Upper lobe of right lung (tissue), 1 donor: ENCODE results near the gene ZNF181. TPM values are rescaled to one million over a fixed set of nuclear protein-coding genes. Genes with fewer than 3 reads are reported as not detected.

ENCODE experiments used
- ATAC-seq: fragments of 200-7000 bp; cut with Tn5 transposase; one replicate; pipeline ENCODE4 v1.9.1; 2020; ENCODE audit warnings: mild to moderate bottlenecking, moderate library complexity
- DNase-seq: peaks from one replicate; pipeline ENCODE4 v3.0.0-alpha.2; 2020
- H3K27ac ChIP-seq: fragments of 200-600 bp; one replicate; pipeline ENCODE4 v1.8.0; 2022
- H3K27me3 ChIP-seq: fragments of 200-600 bp; one replicate; pipeline ENCODE4 v1.8.0; 2022; ENCODE audit warnings: mild to moderate bottlenecking
- H3K36me3 ChIP-seq: fragments of 200-600 bp; one replicate; pipeline ENCODE4 v1.8.0; 2022
- H3K4me1 ChIP-seq: fragments of 200-600 bp; one replicate; pipeline ENCODE4 v1.8.0; 2022
- H3K4me3 ChIP-seq: fragments of 200-600 bp; one replicate; pipeline ENCODE4 v1.8.0; 2022; ENCODE audit warnings: mild to moderate bottlenecking
- H3K9me3 ChIP-seq: fragments of 200-600 bp; one replicate; pipeline ENCODE4 v1.8.0; 2022
- intact Hi-C: fragments of 100-400 bp; cut with DNase I; formaldehyde crosslinking; loops from one replicate; pipeline ENCODE4 v1.11.0; 2022
- total RNA-seq: library from RNA; stranded (reverse); fragmentation: NEBNext Ultra II Directional; extraction: Animal tissue kit (Norgen Biotek cat#: 25700); gene quantifications from one replicate; pipeline ENCODE4 v1.2.1, GENCODE V29; 2021
- TF ChIP-seq, protein P1 (sequence below): fragments of 200-600 bp; IDR thresholded peaks from one replicate; pipeline ENCODE4 v1.8.0; 2022; ENCODE audit warnings: antibody characterized with exemption
- donor health status: DM: no; HTN: yes; CAD: no; lungs with severe emphysema.

Gene ZNF181
- total RNA-seq, 1 donor from 2014 or later = 11.8 TPM

DNA sequence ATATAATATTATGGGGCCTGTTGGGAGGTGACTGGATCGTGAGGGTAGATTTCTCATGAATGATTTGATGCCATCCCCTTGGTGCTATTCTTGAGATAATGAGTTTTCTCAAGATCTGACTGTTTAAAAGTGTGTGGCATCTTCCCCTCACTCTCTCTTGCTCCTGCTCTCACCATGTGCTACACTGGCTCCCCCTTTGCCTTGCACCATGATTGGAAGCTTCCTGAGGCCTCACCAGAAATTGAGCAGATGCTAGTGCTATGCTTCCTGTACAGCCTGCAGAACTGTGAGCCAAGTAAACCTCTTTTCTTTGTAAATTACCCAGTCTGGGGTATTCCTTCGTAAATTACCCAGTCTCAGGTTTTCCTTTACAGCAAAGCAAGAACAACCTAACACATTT is 40.8 kb downstream of the ZNF181 start:
- Histone ChIP-seq H3K27me3 (no peaks in the 10 kb centered on the region), H3K36me3 (no peaks in the 10 kb centered on the region), H3K27ac (no peak overlapping the region), H3K4me1 (peaks cover 10% of the 10 kb centered on the region), H3K9me3 (no peaks in the 10 kb centered on the region), H3K4me3 (no peak overlapping the region)
- TF ChIP-seq, protein P1, sequence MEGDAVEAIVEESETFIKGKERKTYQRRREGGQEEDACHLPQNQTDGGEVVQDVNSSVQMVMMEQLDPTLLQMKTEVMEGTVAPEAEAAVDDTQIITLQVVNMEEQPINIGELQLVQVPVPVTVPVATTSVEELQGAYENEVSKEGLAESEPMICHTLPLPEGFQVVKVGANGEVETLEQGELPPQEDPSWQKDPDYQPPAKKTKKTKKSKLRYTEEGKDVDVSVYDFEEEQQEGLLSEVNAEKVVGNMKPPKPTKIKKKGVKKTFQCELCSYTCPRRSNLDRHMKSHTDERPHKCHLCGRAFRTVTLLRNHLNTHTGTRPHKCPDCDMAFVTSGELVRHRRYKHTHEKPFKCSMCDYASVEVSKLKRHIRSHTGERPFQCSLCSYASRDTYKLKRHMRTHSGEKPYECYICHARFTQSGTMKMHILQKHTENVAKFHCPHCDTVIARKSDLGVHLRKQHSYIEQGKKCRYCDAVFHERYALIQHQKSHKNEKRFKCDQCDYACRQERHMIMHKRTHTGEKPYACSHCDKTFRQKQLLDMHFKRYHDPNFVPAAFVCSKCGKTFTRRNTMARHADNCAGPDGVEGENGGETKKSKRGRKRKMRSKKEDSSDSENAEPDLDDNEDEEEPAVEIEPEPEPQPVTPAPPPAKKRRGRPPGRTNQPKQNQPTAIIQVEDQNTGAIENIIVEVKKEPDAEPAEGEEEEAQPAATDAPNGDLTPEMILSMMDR = no peak
- no peak for DNase-seq
- ATAC-seq = no peak
- intact Hi-C loops = no loop called here

DNA sequence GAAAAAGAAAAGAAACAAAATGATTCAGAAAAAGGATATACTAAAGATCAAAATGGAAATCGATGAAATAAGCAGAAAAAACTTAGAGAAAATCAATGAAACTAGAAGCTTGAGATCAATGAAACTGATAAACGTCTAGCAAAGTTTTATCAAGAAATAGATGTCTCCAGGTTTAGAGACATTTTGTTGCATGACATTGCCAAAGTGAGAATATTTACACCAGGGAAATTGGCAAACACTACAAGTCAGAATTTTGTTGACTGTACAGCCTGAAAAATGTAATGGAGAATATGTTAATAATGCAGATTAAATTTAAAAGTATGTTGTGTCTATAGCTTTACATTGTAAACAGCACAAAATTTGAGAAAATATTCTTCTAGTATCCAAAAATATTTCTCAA is 44.3 kb downstream of the ZNF181 start:
- no peaks in the 10 kb centered on the region for H3K9me3 ChIP-seq
- intact Hi-C loops = no loop called here
- no peak for ATAC-seq
- no peaks in the 10 kb centered on the region for H3K4me1 ChIP-seq
- no peak overlapping the region for H3K4me3 ChIP-seq
- no peak overlapping the region for H3K27ac ChIP-seq
- TF ChIP-seq, protein P1 = no peak
- DNase-seq = no peak
- H3K27me3 ChIP-seq = no peaks in the 10 kb centered on the region
- no peaks in the 10 kb centered on the region for H3K36me3 ChIP-seq

DNA sequence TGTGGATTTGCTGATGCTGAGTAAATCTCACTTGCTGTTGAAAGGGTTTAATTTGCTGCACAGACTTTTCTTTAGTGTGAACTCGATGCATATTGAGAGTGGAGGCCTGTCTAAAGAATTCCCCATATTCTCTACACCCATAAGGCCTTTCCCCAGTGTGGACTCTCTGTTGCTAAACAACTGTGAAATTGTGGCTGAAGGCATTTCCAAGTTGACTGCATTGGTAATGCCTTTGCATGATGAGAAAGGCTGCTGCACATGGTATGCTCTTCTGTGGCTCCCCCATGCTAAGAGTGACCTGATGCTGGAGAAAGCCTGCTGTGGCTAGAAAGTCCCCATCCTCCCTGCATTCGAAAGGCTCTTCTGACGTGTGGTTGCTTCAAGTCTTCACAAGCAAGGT is 45.6 kb downstream of the ZNF181 start:
- DNase-seq = no peak
- intact Hi-C loops = no loop called here
- H3K9me3 ChIP-seq = no peaks in the 10 kb centered on the region
- H3K4me3 ChIP-seq = no peak overlapping the region
- no peak overlapping the region for H3K27ac ChIP-seq
- TF ChIP-seq, protein P1 = no peak
- H3K4me1 ChIP-seq = no peaks in the 10 kb centered on the region
- no peak for ATAC-seq
- H3K27me3 ChIP-seq = no peaks in the 10 kb centered on the region
- no peaks in the 10 kb centered on the region for H3K36me3 ChIP-seq

- no peaks in the 10 kb centered on the region for H3K36me3 ChIP-seq
- H3K9me3 ChIP-seq = no peaks in the 10 kb centered on the region
- intact Hi-C loops = no loop called here
- TF ChIP-seq, protein P1 = no peak
- no peaks in the 10 kb centered on the region for H3K4me1 ChIP-seq
- no peak overlapping the region for H3K27ac ChIP-seq
- no peaks in the 10 kb centered on the region for H3K27me3 ChIP-seq
- no peak for ATAC-seq
- no peak overlapping the region for H3K4me3 ChIP-seq
- DNase-seq = no peak
Observed at GRCh38 chr19:34786236-34786635, 52.2 kb downstream of the ZNF181 start.

GRCh38 chr19:34787059-34787824 is 53.2 kb downstream of the ZNF181 start:
- no peak for DNase-seq
- TF ChIP-seq, protein P1 = no peak
- no peak overlapping the region for H3K27ac ChIP-seq
- H3K27me3 ChIP-seq = no peaks in the 10 kb centered on the region
- no peaks in the 10 kb centered on the region for H3K4me1 ChIP-seq
- no peak for ATAC-seq
- intact Hi-C loops = no loop called here
- H3K4me3 ChIP-seq = no peak overlapping the region
- H3K36me3 ChIP-seq = no peaks in the 10 kb centered on the region
- H3K9me3 ChIP-seq = no peaks in the 10 kb centered on the region

- TF ChIP-seq, protein P1 = no peak
- H3K9me3 ChIP-seq = no peaks in the 10 kb centered on the region
- DNase-seq = no peak
- no peaks in the 10 kb centered on the region for H3K4me1 ChIP-seq
- H3K4me3 ChIP-seq = no peak overlapping the region
- no peaks in the 10 kb centered on the region for H3K27me3 ChIP-seq
- no peak overlapping the region for H3K27ac ChIP-seq
- no peak for ATAC-seq
- intact Hi-C loops = no loop called here
- no peaks in the 10 kb centered on the region for H3K36me3 ChIP-seq
Observed at GRCh38 chr19:34788074-34788473, 54.0 kb downstream of the ZNF181 start.
